Hepatic stellate cell (primary cell): ENCODE results near the gene DNAJB1.

Experiments
- DNase-seq: peaks from one replicate; pipeline ENCODE4 v3.0.0; 2011; ENCODE audit warnings: low spot score

The DNAJB1 gene

GRCh38 chr19:14473073-14473977 is 44.9 kb downstream of the DNAJB1 start:
- peak; percentile 28 for DNase-seq

GRCh38 chr19:14472202-14472938 is 45.8 kb downstream of the DNAJB1 start:
- DNase-seq: peak; percentile 86

- DNase-seq: no peak
Observed at GRCh38 chr19:14471436-14472187, 46.6 kb downstream of the DNAJB1 start.

- DNase-seq: no peak
Observed at GRCh38 chr19:14470031-14470876, 47.9 kb downstream of the DNAJB1 start.

- DNase-seq: no peak
Observed at GRCh38 chr19:14467816-14468215, 50.4 kb downstream of the DNAJB1 start.

GRCh38 chr19:14467391-14467790 is 50.8 kb downstream of the DNAJB1 start:
- no peak for DNase-seq
